ENCODE results near the gene SNED1. TPM values are rescaled to one million over a fixed set of nuclear protein-coding genes. Genes with fewer than 3 reads are reported as not detected.

SNED1 gene
- total RNA-seq, 2 donors from 2014 or later: 0.66 to 4.5 TPM

DNA sequence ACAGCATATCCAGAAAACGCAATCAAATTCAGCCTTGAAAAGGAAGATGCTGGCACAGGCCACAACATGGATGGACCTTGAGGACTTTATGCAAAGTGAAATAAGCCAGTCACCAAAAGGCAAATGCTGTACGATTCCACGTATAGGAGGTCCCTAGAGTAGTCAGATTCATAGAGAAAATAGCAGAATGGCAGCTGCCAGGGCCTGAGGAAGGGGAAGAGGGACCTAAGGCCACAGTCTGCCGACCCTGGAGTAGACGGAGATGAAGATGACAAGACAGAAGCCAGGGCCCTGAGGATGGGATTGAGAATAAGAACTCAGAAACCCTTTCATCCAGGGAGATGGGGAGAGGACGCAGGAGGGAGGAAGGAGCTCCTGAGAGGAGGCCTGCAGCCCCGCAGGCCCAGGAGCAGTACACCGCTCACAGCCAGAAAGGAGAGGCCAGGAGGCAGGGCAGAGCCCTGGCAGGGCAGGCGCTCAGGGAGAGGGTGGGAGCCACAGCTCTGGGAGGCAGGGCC is 111.7 kb downstream of the SNED1 start:
- Mint-ChIP-seq H3K4me1 (no peaks in the 10 kb centered on the region), H3K36me3 (ENCODE audit: low read depth) (peaks cover 26% of the 10 kb centered on the region)

DNA sequence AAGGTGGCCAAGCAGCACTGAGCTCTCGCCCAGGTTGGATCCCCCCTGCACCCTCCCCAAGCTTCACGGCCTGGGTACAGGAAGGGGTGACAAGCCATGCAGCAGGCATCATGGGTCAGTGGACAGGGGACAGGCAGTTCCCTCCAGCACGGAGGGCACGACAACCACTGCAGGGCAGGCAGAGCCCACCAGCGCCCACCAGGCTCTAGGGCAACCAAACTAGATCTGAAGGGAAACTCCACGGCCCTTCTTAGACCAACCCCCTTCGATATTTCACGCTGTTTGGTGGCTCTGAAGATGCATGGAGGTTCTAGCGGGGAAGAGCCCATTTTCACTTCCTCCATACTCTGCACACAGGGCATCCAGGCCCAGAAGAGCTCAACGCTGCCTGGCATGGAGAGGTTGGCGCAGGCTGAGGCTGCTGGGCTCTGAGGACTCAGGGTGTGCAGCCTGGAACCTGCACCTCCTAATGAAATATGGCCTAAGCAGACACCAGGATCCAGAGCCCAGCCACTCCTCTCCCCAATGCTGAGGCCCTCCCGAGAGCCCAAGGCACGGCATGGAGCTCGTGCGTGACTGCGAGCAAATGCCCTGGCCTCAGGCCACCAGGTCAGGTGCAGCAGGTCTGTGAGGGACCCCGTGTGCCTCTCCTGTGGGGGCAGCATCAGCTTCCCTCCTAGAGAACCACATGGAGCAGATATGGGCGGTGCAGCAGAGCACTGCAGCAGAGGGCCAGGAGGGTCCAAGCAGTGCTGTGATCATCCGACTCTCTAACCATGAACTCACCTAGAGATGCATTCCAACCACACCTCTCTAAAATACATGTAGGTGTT is 112.4 kb downstream of the SNED1 start:
- Histone ChIP-seq H3K27me3 (ENCODE audit: control insufficient read depth, insufficient read depth, low read length, poor library complexity, severe bottlenecking) (no peaks in the 10 kb centered on the region), H3K4me3 (ENCODE audit: low read length) (no peak overlapping the region), H3K27ac (ENCODE audit: low read depth, low read length) (no peak overlapping the region), H3K36me3 (ENCODE audit: control insufficient read depth, insufficient read depth, low read length) (peaks cover 14% of the 10 kb centered on the region), H3K4me1 (ENCODE audit: control insufficient read depth, insufficient read depth, low read length) (no peaks in the 10 kb centered on the region), H3K9ac (ENCODE audit: extremely low read depth, low read length, poor library complexity, severe bottlenecking) (no peak overlapping the region), H3K9me3 (ENCODE audit: control insufficient read depth, low read length) (no peaks in the 10 kb centered on the region)
- H3K4me1 Mint-ChIP-seq: no peaks in the 10 kb centered on the region
- H3K27me3 Mint-ChIP-seq (ENCODE audit: insufficient read depth): no peaks in the 10 kb centered on the region
- WGBS, 2 experiments (ENCODE audit: insufficient coverage in 1 of 2, insufficient read length in 1 of 2): 91 to 97% methylated on average over 9 to 19 of the region's 19 CpGs
- H3K9me3 Mint-ChIP-seq: no peaks in the 10 kb centered on the region
- no peak overlapping the region for H3K4me3 Mint-ChIP-seq
- DNase-seq: no peak
- no peak overlapping the region for H3K27ac Mint-ChIP-seq
- TF ChIP-seq, protein P1, sequence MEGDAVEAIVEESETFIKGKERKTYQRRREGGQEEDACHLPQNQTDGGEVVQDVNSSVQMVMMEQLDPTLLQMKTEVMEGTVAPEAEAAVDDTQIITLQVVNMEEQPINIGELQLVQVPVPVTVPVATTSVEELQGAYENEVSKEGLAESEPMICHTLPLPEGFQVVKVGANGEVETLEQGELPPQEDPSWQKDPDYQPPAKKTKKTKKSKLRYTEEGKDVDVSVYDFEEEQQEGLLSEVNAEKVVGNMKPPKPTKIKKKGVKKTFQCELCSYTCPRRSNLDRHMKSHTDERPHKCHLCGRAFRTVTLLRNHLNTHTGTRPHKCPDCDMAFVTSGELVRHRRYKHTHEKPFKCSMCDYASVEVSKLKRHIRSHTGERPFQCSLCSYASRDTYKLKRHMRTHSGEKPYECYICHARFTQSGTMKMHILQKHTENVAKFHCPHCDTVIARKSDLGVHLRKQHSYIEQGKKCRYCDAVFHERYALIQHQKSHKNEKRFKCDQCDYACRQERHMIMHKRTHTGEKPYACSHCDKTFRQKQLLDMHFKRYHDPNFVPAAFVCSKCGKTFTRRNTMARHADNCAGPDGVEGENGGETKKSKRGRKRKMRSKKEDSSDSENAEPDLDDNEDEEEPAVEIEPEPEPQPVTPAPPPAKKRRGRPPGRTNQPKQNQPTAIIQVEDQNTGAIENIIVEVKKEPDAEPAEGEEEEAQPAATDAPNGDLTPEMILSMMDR (conservative IDR thresholded peaks at IDR 0.05): no peak
- peaks cover 28% of the 10 kb centered on the region for H3K36me3 Mint-ChIP-seq (ENCODE audit: low read depth)

More for the DNA sequence above, 111.7 kb downstream of the SNED1 start:
- TF ChIP-seq, protein P1 (conservative IDR thresholded peaks at IDR 0.05): no peak
- no peak overlapping the region for H3K4me3 ChIP-seq (ENCODE audit: low read length)
- no peak overlapping the region for H3K4me3 Mint-ChIP-seq
- no peak for DNase-seq
- no peaks in the 10 kb centered on the region for H3K9me3 ChIP-seq (ENCODE audit: control insufficient read depth, low read length)
- H3K27me3 Mint-ChIP-seq (ENCODE audit: insufficient read depth): no peaks in the 10 kb centered on the region
- H3K27me3 ChIP-seq (ENCODE audit: control insufficient read depth, insufficient read depth, low read length, poor library complexity, severe bottlenecking): no peaks in the 10 kb centered on the region
- 88 to 91% methylated on average over 7 to 9 of the region's 9 CpGs for WGBS, 2 experiments (ENCODE audit: insufficient coverage in 1 of 2, insufficient read length in 1 of 2)
- H3K9ac ChIP-seq (ENCODE audit: extremely low read depth, low read length, poor library complexity, severe bottlenecking): no peak overlapping the region
- H3K9me3 Mint-ChIP-seq: no peaks in the 10 kb centered on the region
- H3K27ac ChIP-seq (ENCODE audit: low read depth, low read length): no peak overlapping the region
- H3K4me1 ChIP-seq (ENCODE audit: control insufficient read depth, insufficient read depth, low read length): no peaks in the 10 kb centered on the region
- H3K36me3 ChIP-seq (ENCODE audit: control insufficient read depth, insufficient read depth, low read length): peaks cover 14% of the 10 kb centered on the region
- H3K27ac Mint-ChIP-seq: no peak overlapping the region

DNA sequence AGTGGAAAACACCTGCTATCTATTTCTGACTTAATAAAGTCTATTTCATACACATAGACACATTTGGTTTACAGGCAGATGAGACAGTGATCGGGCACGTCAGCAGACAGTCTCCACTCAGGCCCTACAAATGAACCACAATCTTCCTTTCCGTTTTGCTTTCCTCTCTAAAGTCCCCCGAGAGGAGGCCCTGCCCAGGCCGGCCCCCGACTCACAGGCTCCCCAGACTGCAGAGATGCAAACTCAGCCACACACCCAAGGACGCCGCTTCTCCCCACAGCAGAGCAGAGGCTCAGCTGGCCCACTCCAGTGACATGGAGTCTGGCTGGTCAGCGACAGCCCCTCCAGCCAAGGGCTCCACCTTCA is 113.0 kb downstream of the SNED1 start:
- no peaks in the 10 kb centered on the region for H3K9me3 ChIP-seq (ENCODE audit: control insufficient read depth, low read length)
- H3K27me3 Mint-ChIP-seq (ENCODE audit: insufficient read depth): no peaks in the 10 kb centered on the region
- H3K4me3 ChIP-seq (ENCODE audit: low read length): no peak overlapping the region
- WGBS, 2 experiments (ENCODE audit: insufficient coverage in 1 of 2, insufficient read length in 1 of 2): 88 to 89% methylated on average over 6 to 9 of the region's 9 CpGs
- no peaks in the 10 kb centered on the region for H3K9me3 Mint-ChIP-seq
- TF ChIP-seq, protein P1 (conservative IDR thresholded peaks at IDR 0.05): no peak
- no peak overlapping the region for H3K27ac ChIP-seq (ENCODE audit: low read depth, low read length)
- H3K4me3 Mint-ChIP-seq: no peak overlapping the region
- no peak for DNase-seq
- no peak overlapping the region for H3K27ac Mint-ChIP-seq
- H3K36me3 Mint-ChIP-seq (ENCODE audit: low read depth): peaks cover 30% of the 10 kb centered on the region
- no peaks in the 10 kb centered on the region for H3K27me3 ChIP-seq (ENCODE audit: control insufficient read depth, insufficient read depth, low read length, poor library complexity, severe bottlenecking)
- H3K4me1 ChIP-seq (ENCODE audit: control insufficient read depth, insufficient read depth, low read length): no peaks in the 10 kb centered on the region
- H3K36me3 ChIP-seq (ENCODE audit: control insufficient read depth, insufficient read depth, low read length): peaks cover 19% of the 10 kb centered on the region
- no peak overlapping the region for H3K9ac ChIP-seq (ENCODE audit: extremely low read depth, low read length, poor library complexity, severe bottlenecking)
- no peaks in the 10 kb centered on the region for H3K4me1 Mint-ChIP-seq
